IPS-15b (cell line): Measurements from ENCODE around the gene MVB12B.

Experiments
- H3K27me3 ChIP-seq: one replicate; pipeline ENCODE4 v1.6.1; 2013; ENCODE audit warnings: low read length; ENCODE audit not compliant: control insufficient read depth, insufficient read depth
- H3K36me3 ChIP-seq: one replicate; pipeline ENCODE4 v1.6.1; 2013; ENCODE audit warnings: low read length; ENCODE audit not compliant: control insufficient read depth, insufficient read depth
- H3K4me1 ChIP-seq: one replicate; pipeline ENCODE4 v1.6.1; 2013; ENCODE audit warnings: mild to moderate bottlenecking, low read length; ENCODE audit not compliant: control insufficient read depth, insufficient read depth
- H3K4me3 ChIP-seq: one replicate; pipeline ENCODE4 v1.5.1; 2013; ENCODE audit warnings: low read depth, low read length
- H3K9ac ChIP-seq: one replicate; pipeline ENCODE4 v1.6.1; 2013; ENCODE audit warnings: low read depth, mild to moderate bottlenecking, low read length
- H3K9me3 ChIP-seq: one replicate; pipeline ENCODE4 v1.6.1; 2013; ENCODE audit warnings: mild to moderate bottlenecking, low read length; ENCODE audit not compliant: control insufficient read depth, insufficient read depth

MVB12B gene

DNA sequence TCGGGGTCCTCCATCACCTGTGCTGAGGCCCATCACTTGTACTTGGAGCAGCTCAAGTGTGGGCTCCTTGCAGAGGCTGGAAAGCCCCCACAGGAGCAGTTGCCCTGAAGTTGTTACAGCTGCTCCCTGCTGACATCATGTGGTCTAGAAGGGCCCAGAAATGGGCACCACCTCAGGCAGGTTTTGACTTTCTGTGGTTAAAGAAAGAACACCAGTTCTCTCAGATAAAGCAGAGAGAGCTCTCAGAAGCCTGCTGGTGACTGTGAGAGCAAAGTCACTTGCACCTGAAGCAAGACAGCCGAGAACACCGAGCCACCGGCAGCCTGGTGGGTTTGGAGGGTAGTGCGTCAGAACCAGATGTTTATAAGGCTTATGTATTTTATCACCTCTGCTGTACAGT lies 70.4 kb downstream of the MVB12B start:
- Histone ChIP-seq H3K9me3 (no peaks in the 10 kb centered on the region), H3K4me3 (no peak overlapping the region), H3K27me3 (no peaks in the 10 kb centered on the region), H3K4me1 (no peaks in the 10 kb centered on the region), H3K36me3 (peaks cover 6% of the 10 kb centered on the region), H3K9ac (no peak overlapping the region)

DNA sequence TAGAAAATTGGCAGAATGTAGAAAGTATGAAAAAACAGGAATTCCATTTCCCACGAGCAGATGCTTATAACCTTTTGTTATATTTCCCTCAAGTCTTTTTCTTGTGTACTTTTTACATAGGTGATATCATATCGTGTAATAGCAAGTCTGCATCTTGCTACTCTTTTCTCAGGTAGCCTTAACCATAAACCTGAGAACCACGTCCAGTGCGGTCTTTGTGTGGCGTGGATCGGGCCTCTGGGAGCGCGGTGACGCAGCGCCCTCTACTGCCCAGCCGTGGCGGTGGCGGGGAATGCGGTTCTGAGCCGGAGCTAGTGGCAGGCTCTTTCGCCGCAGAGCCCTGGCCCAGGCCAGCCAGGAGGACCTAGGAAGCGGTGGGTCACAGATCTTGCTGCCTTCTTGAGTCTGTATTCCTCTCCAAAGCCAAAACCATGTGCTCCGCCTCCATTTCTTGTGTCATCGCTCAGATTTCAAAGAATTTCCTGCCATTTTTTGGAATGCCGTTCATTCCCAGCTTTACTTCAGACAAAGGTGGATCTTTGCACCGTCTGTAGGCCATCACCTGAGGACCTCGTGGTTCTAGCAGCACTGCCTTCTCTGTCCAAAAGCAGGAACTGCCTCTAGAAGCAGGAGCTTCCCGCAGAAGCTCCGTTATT lies 71.9 kb downstream of the MVB12B start:
- H3K4me3 ChIP-seq, result no peak overlapping the region
- no peak overlapping the region for H3K9ac ChIP-seq
- H3K36me3 ChIP-seq, result peaks cover 6% of the 10 kb centered on the region
- no peaks in the 10 kb centered on the region for H3K27me3 ChIP-seq
- no peaks in the 10 kb centered on the region for H3K4me1 ChIP-seq
- H3K9me3 ChIP-seq, result no peaks in the 10 kb centered on the region

DNA sequence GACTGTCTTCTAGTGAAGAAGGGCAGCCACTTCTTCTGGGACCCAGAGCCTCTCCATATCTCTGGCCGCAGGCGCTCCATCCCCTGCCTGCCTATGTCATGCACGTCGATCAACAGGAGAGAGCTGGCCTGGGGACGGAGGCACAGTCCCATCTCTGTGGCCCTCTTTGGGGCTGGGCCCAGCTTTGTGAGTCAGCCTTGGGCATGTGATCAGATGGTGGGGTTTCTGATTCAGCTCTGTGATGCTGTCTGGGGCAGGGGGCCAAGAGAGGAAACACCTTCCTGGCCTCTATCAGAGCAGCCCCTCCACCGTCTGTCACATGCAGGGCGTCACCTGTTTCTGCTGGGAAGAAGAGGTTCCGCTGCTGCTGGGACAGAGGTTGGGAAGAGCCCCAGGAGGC lies 72.6 kb downstream of the MVB12B start:
- H3K9ac ChIP-seq, result no peak overlapping the region
- peaks cover 6% of the 10 kb centered on the region for H3K36me3 ChIP-seq
- no peak overlapping the region for H3K4me3 ChIP-seq
- no peaks in the 10 kb centered on the region for H3K4me1 ChIP-seq
- H3K27me3 ChIP-seq, result no peaks in the 10 kb centered on the region
- H3K9me3 ChIP-seq, result no peaks in the 10 kb centered on the region

DNA sequence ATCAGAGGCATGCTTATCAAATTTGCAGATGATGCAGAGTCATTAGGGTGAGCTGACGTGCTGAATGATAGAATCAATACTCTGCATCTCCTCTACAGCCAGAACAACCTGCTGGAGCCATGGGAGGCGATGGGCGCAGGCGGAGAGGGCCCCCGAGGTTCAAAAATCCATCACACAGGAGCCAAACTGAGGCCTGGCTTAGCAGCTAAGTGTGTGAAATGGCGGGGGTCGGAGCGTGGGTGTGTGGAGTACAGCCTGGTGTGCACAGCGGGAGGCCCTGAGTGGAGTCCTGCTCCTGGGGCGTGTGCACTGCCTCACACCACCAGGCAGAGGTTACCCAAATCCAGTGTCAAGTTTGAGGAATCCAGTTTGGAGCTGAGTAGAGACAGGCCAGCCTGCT lies 73.2 kb downstream of the MVB12B start:
- Histone ChIP-seq H3K4me3 (no peak overlapping the region), H3K27me3 (no peaks in the 10 kb centered on the region), H3K36me3 (peaks cover 6% of the 10 kb centered on the region), H3K4me1 (no peaks in the 10 kb centered on the region), H3K9me3 (no peaks in the 10 kb centered on the region), H3K9ac (no peak overlapping the region)

DNA sequence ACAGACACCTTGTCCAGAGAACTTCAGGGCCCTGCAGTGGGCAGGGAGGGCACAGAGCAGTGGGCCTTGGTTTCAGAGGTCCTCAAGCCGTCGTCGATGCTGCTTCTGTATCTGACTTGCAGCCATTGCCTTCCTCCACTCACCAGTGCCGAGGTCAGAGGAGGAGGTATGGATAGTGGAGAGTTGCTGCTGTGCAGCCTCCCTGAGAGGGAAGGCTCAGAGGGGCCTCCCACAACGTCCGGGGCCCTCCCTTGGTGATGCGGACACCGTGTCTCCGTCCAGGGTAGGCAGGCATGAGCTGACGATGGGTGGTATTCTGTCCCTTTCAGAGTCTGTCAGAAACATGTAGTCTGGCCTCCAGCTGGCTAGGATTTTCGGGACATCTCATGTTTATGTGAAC lies 73.9 kb downstream of the MVB12B start:
- H3K9me3 ChIP-seq, result no peaks in the 10 kb centered on the region
- no peak overlapping the region for H3K4me3 ChIP-seq
- no peaks in the 10 kb centered on the region for H3K27me3 ChIP-seq
- peaks cover 2% of the 10 kb centered on the region for H3K36me3 ChIP-seq
- no peaks in the 10 kb centered on the region for H3K4me1 ChIP-seq
- no peak overlapping the region for H3K9ac ChIP-seq

DNA sequence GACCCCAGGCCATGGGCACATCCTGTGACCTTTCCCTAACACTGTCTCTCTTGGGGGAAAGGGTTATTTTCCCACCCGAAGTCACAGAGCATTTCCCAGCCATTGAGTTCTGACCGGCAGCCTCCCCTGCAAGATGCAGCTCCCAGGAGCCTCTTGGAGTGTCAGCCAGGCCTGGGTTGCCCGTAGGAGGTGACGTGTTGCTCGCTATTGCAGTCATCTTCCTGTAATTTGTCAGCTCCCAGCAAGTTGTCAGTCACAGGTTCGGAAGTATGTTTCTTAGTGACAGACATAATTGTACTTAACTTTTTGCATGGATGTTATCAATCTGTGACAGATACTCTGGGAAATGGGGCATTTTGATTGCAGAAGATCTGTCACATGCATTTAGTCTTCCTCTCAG lies 74.5 kb downstream of the MVB12B start:
- Histone ChIP-seq H3K27me3 (no peaks in the 10 kb centered on the region), H3K4me3 (no peak overlapping the region), H3K9me3 (no peaks in the 10 kb centered on the region), H3K9ac (no peak overlapping the region), H3K4me1 (peaks cover 2% of the 10 kb centered on the region), H3K36me3 (peaks cover 2% of the 10 kb centered on the region)

DNA sequence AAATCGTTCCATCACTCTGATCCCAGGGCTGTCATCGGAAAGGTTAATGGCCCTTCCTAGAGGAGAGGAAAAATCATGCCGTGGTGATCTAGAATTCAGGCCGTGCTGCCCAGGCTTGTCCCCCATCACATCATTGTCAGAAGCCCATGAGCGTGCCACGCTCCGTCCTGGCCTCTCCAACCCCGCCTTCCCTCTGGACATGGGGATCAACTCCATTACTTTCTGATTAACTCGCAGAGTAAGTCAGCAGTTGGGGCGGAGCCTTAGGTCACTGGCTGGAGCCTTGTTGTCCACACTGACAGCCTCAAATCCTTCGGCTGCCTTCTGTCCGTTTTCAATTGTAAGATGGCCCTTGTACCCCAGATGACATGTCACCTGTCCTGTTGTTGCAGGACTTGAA lies 75.0 kb downstream of the MVB12B start:
- no peak overlapping the region for H3K9ac ChIP-seq

DNA sequence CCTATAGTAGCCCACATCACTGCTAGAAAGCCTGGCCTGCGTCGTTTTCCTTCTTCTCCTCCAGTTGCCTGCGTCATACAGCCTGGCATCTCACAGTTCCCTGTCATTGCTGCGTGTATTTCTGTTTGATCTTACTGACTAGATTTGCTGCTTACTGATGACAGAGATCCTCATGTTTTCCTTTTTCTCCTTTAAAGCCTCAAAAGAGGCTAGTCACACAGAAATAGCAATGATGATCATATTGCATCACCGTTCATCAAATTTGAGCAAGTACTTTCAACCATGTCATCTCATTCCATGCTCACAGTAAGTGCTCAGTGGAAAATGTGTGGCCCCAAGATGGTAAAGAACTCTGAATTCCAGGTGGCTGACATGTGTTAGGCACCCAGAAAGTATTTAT lies 76.8 kb downstream of the MVB12B start:
- H3K4me3 ChIP-seq, result no peak overlapping the region
- H3K9ac ChIP-seq, result no peak overlapping the region
- H3K27me3 ChIP-seq, result no peaks in the 10 kb centered on the region
- H3K4me1 ChIP-seq, result peaks cover 17% of the 10 kb centered on the region
- peaks cover 2% of the 10 kb centered on the region for H3K36me3 ChIP-seq
- no peaks in the 10 kb centered on the region for H3K9me3 ChIP-seq

More for the DNA sequence above, 75.0 kb downstream of the MVB12B start:
- H3K4me3 ChIP-seq, result no peak overlapping the region
- H3K9me3 ChIP-seq, result no peaks in the 10 kb centered on the region
- peaks cover 2% of the 10 kb centered on the region for H3K36me3 ChIP-seq
- peaks cover 3% of the 10 kb centered on the region for H3K4me1 ChIP-seq
- H3K27me3 ChIP-seq, result no peaks in the 10 kb centered on the region

DNA sequence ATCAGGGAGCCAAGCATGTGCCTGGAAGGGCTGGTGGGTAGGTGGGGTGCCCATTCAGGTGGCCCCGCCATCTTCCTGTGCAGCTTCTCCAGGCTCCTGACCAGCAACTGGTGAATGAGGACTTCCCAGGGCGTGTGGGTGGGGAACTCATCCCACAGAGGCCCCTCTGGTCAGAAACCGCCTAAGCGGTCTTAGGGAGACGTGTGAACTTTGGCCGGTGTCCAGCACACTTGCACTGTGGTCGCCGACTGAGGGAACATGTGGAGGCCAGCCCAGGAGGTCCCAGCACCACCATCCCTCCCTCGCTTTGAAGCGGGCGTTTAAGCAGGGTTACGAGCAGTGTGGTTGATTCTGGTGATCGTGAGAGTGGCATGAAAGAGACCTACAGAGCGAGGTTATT lies 77.8 kb downstream of the MVB12B start:
- Histone ChIP-seq H3K36me3 (no peaks in the 10 kb centered on the region), H3K4me1 (peaks cover 20% of the 10 kb centered on the region), H3K4me3 (no peak overlapping the region), H3K27me3 (no peaks in the 10 kb centered on the region), H3K9me3 (no peaks in the 10 kb centered on the region), H3K9ac (no peak overlapping the region)

DNA sequence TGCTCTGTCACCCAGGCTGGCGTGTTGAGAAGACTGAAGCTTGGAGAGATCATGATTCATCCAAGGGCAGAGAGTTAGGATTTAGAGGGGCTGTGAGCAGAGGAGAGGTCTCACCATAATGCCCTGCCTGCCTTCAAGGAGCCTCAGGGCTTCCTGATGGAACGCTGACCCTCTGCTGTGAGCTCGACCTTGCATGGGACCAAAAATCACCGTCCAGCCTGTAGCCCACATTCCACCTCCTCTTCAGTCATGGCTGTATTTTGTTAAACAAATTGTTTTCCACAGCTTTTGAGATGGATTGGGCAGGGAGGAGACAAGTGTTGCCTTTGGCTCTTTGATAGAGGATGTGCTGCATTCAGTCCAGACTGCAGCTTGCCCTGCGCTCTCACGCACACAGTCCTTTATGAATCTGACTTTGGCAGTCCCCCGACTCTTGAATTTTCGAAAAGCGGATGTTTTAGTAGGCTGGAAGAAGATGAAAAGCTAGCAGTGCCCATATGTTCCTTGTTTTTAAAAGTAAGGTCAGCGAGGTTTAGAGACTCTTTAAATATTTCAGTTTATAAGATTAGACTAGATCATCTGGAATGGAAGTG lies 79.5 kb downstream of the MVB12B start:
- Histone ChIP-seq H3K4me1 (peaks cover 20% of the 10 kb centered on the region), H3K4me3 (no peak overlapping the region), H3K36me3 (no peaks in the 10 kb centered on the region), H3K9me3 (no peaks in the 10 kb centered on the region), H3K27me3 (no peaks in the 10 kb centered on the region), H3K9ac (no peak overlapping the region)

DNA sequence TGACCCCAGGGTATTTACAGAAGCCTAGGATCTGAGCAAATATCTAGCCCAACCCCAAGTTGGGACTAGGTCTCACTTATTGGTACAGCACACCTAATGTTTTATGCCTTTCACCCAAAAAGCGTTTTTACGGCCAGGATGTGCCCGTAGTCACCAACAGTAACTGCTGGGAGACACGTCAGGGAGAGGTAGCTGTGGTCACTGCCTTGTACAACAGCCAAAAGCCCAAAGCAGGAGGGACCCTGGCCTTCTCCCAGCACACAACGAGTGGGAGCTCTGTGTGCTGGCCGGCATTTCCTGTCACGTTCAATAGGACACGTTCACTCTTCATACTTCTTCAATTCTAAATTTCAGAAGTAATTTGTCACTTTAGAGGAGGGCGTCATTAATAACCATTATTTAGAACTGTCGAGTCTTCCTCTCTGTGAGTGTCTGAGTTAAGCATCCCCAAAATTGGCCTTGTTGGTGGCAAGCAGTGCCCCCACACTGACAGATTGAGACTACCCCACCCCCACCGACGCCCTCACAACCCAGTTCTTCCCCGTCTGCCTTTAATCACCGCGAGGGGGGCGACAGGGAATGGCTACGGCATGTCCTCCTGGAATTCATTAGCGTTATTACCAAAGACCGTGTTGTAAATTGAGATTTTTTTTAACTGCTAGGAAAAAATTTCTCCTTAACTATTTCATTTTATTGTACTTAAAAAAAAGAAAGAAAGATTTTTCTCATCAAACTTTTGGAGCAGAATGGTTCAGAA lies 80.7 kb downstream of the MVB12B start:
- Histone ChIP-seq H3K9ac (no peak overlapping the region), H3K4me1 (peaks cover 20% of the 10 kb centered on the region), H3K27me3 (no peaks in the 10 kb centered on the region)

DNA sequence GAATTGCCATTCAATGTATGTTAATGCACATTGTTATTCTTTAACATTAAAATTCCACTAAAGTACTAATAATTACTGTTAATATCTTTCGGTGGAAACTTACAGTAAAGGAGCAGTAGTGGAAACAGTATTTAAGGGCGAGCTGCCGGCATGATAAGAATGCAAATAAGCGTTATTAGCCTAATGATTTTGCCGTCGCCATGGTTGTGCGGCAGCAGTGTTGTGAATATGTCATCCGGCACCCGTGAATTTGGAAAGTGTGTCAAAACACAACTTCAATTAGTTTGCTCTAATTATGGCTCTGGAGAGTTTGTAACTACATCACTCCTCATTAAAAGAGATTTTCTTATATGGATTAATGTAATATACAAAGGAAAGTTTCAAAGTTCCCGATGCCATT lies 81.4 kb downstream of the MVB12B start:
- H3K9ac ChIP-seq, result no peak overlapping the region
- H3K9me3 ChIP-seq, result no peaks in the 10 kb centered on the region
- no peaks in the 10 kb centered on the region for H3K27me3 ChIP-seq
- peaks cover 20% of the 10 kb centered on the region for H3K4me1 ChIP-seq
- no peak overlapping the region for H3K4me3 ChIP-seq
- no peaks in the 10 kb centered on the region for H3K36me3 ChIP-seq

More for the DNA sequence above, 80.7 kb downstream of the MVB12B start:
- Histone ChIP-seq H3K36me3 (no peaks in the 10 kb centered on the region), H3K9me3 (no peaks in the 10 kb centered on the region), H3K4me3 (no peak overlapping the region)
